ENCODE results near the gene ACOT7. TPM values are rescaled to one million over a fixed set of nuclear protein-coding genes. Genes with fewer than 3 reads are reported as not detected.

The ACOT7 gene
- total and polyA plus RNA-seq, 2 experiments from 2014 or later: 167 to 169 TPM

- H3K36me3 Mint-ChIP-seq (ENCODE audit: low read depth): no peaks in the 10 kb centered on the region
- H3K27me3 ChIP-seq (ENCODE audit: insufficient read depth): no peaks in the 10 kb centered on the region
- no peak for TF ChIP-seq ETS1 (IDR thresholded peaks at IDR 0.05)
- TF ChIP-seq CREB1 (CRISPR knock-in tag; IDR thresholded peaks at IDR 0.05; ENCODE audit: low read depth): no peak
- TF ChIP-seq STAT1 (IDR thresholded peaks at IDR 0.05; ENCODE audit: unreplicated experiment): no peak
- TF ChIP-seq REST (IDR thresholded peaks at IDR 0.05; ENCODE audit: unreplicated experiment): no peak
- no peak for TF ChIP-seq NANOG (IDR thresholded peaks at IDR 0.05; ENCODE audit: borderline replicate concordance)
- TF ChIP-seq EZH2phosphoT487 (IDR thresholded peaks at IDR 0.05; ENCODE audit: unreplicated experiment): no peak
- TF ChIP-seq EZH2 (IDR thresholded peaks at IDR 0.05; ENCODE audit: low read depth, unreplicated experiment): no peak
- no peak for TF ChIP-seq ZNF462 (CRISPR knock-in tag; IDR thresholded peaks at IDR 0.05)
- TF ChIP-seq POLR2AphosphoS5 (IDR thresholded peaks at IDR 0.05; ENCODE audit: low read depth): no peak
- no peak for TF ChIP-seq ZNF331 (CRISPR knock-in tag; IDR thresholded peaks at IDR 0.05; ENCODE audit: low read depth)
- no peak overlapping the region for H3K4me3 Mint-ChIP-seq
- ATAC-seq (no peak), DNase-seq (ENCODE audit: low spot score) (no peak)
- H3K27me3 Mint-ChIP-seq (ENCODE audit: insufficient read depth, low read depth, poor library complexity): peaks cover 3% of the 10 kb centered on the region
- no peaks in the 10 kb centered on the region for H3K4me1 ChIP-seq (ENCODE audit: insufficient read depth)
- H3K27ac Mint-ChIP-seq: 0 out of 2 replicates have a peak overlapping the region, but pooled peaks have one; percentile 47
- no peaks in the 10 kb centered on the region for H3F3A ChIP-seq (replicated peaks; ENCODE audit: low read depth)
- no peak overlapping the region for H3K4me2 ChIP-seq
- no peaks in the 10 kb centered on the region for H3K36me3 ChIP-seq (ENCODE audit: insufficient read depth)
- H3K9me3 Mint-ChIP-seq: no peaks in the 10 kb centered on the region
- no peaks in the 10 kb centered on the region for H3K9me2 ChIP-seq (ENCODE audit: insufficient read depth)
- H2AFZ ChIP-seq: no peak overlapping the region
- no peaks in the 10 kb centered on the region for H4K20me1 ChIP-seq (replicated peaks; ENCODE audit: insufficient read depth)
- H3K79me2 ChIP-seq (replicated peaks; ENCODE audit: insufficient read depth): no peaks in the 10 kb centered on the region
- H3K4me3 ChIP-seq: no peak overlapping the region
- H3K27ac ChIP-seq (ENCODE audit: low read depth): no peak overlapping the region
- H3K4me1 Mint-ChIP-seq: no peaks in the 10 kb centered on the region; the same call in 2 of the 3 replicates
Measured at GRCh38 chr1:6285336-6285735, 108.2 kb downstream of the ACOT7 start.

Measured in GM23338 (cell line).